Measurements from ENCODE around the gene BGN.

Gene BGN

GRCh38 chrX:153485396-153486080 is 9.2 kb upstream of the BGN start:
- H3K9ac ChIP-seq (ENCODE audit: low read depth, low read length), result no peak overlapping the region
- H3K4me1 ChIP-seq (ENCODE audit: insufficient read depth, low read length), result peaks cover 5% of the 10 kb centered on the region; the same call in 1 of the 2 replicates
- H3K9me3 ChIP-seq (ENCODE audit: control insufficient read depth, insufficient read depth, low read length), result no peaks in the 10 kb centered on the region
- H3K36me3 ChIP-seq (ENCODE audit: insufficient read depth, low read length), result no peaks in the 10 kb centered on the region

- no peak overlapping the region for H3K9ac ChIP-seq (ENCODE audit: low read depth, low read length)
- H3K36me3 ChIP-seq (ENCODE audit: insufficient read depth, low read length), result no peaks in the 10 kb centered on the region
- H3K9me3 ChIP-seq (ENCODE audit: control insufficient read depth, insufficient read depth, low read length), result no peaks in the 10 kb centered on the region
- peaks cover 5% of the 10 kb centered on the region; the same call in 1 of the 2 replicates for H3K4me1 ChIP-seq (ENCODE audit: insufficient read depth, low read length)
These were observed 8.6 kb upstream of the BGN start for GRCh38 chrX:153486171-153486570.

GRCh38 chrX:153487590-153488071 is 7.1 kb upstream of the BGN start:
- no peak overlapping the region for H3K9ac ChIP-seq (ENCODE audit: low read depth, low read length)
- no peaks in the 10 kb centered on the region for H3K36me3 ChIP-seq (ENCODE audit: insufficient read depth, low read length)
- peaks cover 15% of the 10 kb centered on the region; the same call in 1 of the 2 replicates for H3K4me1 ChIP-seq (ENCODE audit: insufficient read depth, low read length)
- no peaks in the 10 kb centered on the region for H3K9me3 ChIP-seq (ENCODE audit: control insufficient read depth, insufficient read depth, low read length)

GRCh38 chrX:153488231-153488914 is 6.4 kb upstream of the BGN start:
- Histone ChIP-seq H3K9me3 (ENCODE audit: control insufficient read depth, insufficient read depth, low read length) (no peaks in the 10 kb centered on the region), H3K36me3 (ENCODE audit: insufficient read depth, low read length) (no peaks in the 10 kb centered on the region), H3K4me1 (ENCODE audit: insufficient read depth, low read length) (peaks cover 22% of the 10 kb centered on the region; the same call in 1 of the 2 replicates), H3K9ac (ENCODE audit: low read depth, low read length) (no peak overlapping the region)

- Histone ChIP-seq H3K36me3 (ENCODE audit: insufficient read depth, low read length) (no peaks in the 10 kb centered on the region), H3K9me3 (ENCODE audit: control insufficient read depth, insufficient read depth, low read length) (no peaks in the 10 kb centered on the region), H3K4me1 (ENCODE audit: insufficient read depth, low read length) (peaks cover 33% of the 10 kb centered on the region; the same call in 1 of the 2 replicates), H3K9ac (ENCODE audit: low read depth, low read length) (no peak overlapping the region)
These were observed 4.4 kb upstream of the BGN start for GRCh38 chrX:153490217-153490930.

GRCh38 chrX:153491351-153491914 is 3.3 kb upstream of the BGN start:
- Histone ChIP-seq H3K9me3 (ENCODE audit: control insufficient read depth, insufficient read depth, low read length) (no peaks in the 10 kb centered on the region), H3K36me3 (ENCODE audit: insufficient read depth, low read length) (no peaks in the 10 kb centered on the region), H3K4me1 (ENCODE audit: insufficient read depth, low read length) (peaks cover 35% of the 10 kb centered on the region; the same call in 1 of the 2 replicates), H3K9ac (ENCODE audit: low read depth, low read length) (no peak overlapping the region)

- no peaks in the 10 kb centered on the region for H3K36me3 ChIP-seq (ENCODE audit: insufficient read depth, low read length)
- peaks cover 35% of the 10 kb centered on the region; the same call in 1 of the 2 replicates for H3K4me1 ChIP-seq (ENCODE audit: insufficient read depth, low read length)
- H3K9me3 ChIP-seq (ENCODE audit: control insufficient read depth, insufficient read depth, low read length), result no peaks in the 10 kb centered on the region
- H3K9ac ChIP-seq (ENCODE audit: low read depth, low read length), result no peak overlapping the region
These were observed 2.9 kb upstream of the BGN start for GRCh38 chrX:153491918-153492317.

- H3K9ac ChIP-seq (ENCODE audit: low read depth, low read length), result no peak overlapping the region
These were observed 2.2 kb upstream of the BGN start for GRCh38 chrX:153492543-153492942.

GRCh38 chrX:153493085-153493484 is 1.7 kb upstream of the BGN start:
- Histone ChIP-seq H3K36me3 (ENCODE audit: insufficient read depth, low read length) (no peaks in the 10 kb centered on the region), H3K9me3 (ENCODE audit: control insufficient read depth, insufficient read depth, low read length) (no peaks in the 10 kb centered on the region), H3K9ac (ENCODE audit: low read depth, low read length) (no peak overlapping the region), H3K4me1 (ENCODE audit: insufficient read depth, low read length) (peaks cover 31% of the 10 kb centered on the region; the same call in 1 of the 2 replicates)

More at GRCh38 chrX:153492543-153492942, 2.2 kb upstream of the BGN start:
- Histone ChIP-seq H3K9me3 (ENCODE audit: control insufficient read depth, insufficient read depth, low read length) (no peaks in the 10 kb centered on the region), H3K4me1 (ENCODE audit: insufficient read depth, low read length) (peaks cover 35% of the 10 kb centered on the region; the same call in 1 of the 2 replicates), H3K36me3 (ENCODE audit: insufficient read depth, low read length) (no peaks in the 10 kb centered on the region)

GRCh38 chrX:153494061-153494460 is 719 bp upstream of the BGN start:
- no peak overlapping the region for H3K9ac ChIP-seq (ENCODE audit: low read depth, low read length)
- H3K36me3 ChIP-seq (ENCODE audit: insufficient read depth, low read length), result no peaks in the 10 kb centered on the region
- peaks cover 30% of the 10 kb centered on the region; the same call in 1 of the 2 replicates for H3K4me1 ChIP-seq (ENCODE audit: insufficient read depth, low read length)
- H3K9me3 ChIP-seq (ENCODE audit: control insufficient read depth, insufficient read depth, low read length), result no peaks in the 10 kb centered on the region

- H3K9me3 ChIP-seq (ENCODE audit: control insufficient read depth, insufficient read depth, low read length), result no peaks in the 10 kb centered on the region
- H3K4me1 ChIP-seq (ENCODE audit: insufficient read depth, low read length), result peaks cover 30% of the 10 kb centered on the region; the same call in 1 of the 2 replicates
- H3K9ac ChIP-seq (ENCODE audit: low read depth, low read length), result peak overlapping the region; percentile 28; the same call in 1 of the 2 replicates
- no peaks in the 10 kb centered on the region for H3K36me3 ChIP-seq (ENCODE audit: insufficient read depth, low read length)
These were observed 577 bp downstream of the BGN start for GRCh38 chrX:153495362-153495751.

GRCh38 chrX:153495903-153496589 is 1.3 kb downstream of the BGN start:
- H3K4me1 ChIP-seq (ENCODE audit: insufficient read depth, low read length), result peaks cover 30% of the 10 kb centered on the region; the same call in 1 of the 2 replicates
- peak overlapping the region; percentile 18; the same call in 1 of the 2 replicates for H3K9ac ChIP-seq (ENCODE audit: low read depth, low read length)
- no peaks in the 10 kb centered on the region for H3K36me3 ChIP-seq (ENCODE audit: insufficient read depth, low read length)
- no peaks in the 10 kb centered on the region for H3K9me3 ChIP-seq (ENCODE audit: control insufficient read depth, insufficient read depth, low read length)

- peaks cover 26% of the 10 kb centered on the region; the same call in 1 of the 2 replicates for H3K4me1 ChIP-seq (ENCODE audit: insufficient read depth, low read length)
- H3K9me3 ChIP-seq (ENCODE audit: control insufficient read depth, insufficient read depth, low read length), result no peaks in the 10 kb centered on the region
- peak overlapping the region; percentile 18; the same call in 1 of the 2 replicates for H3K9ac ChIP-seq (ENCODE audit: low read depth, low read length)
- no peaks in the 10 kb centered on the region for H3K36me3 ChIP-seq (ENCODE audit: insufficient read depth, low read length)
These were observed 1.8 kb downstream of the BGN start for GRCh38 chrX:153496590-153496959.

Data from ES-I3 (cell line).